GM18867 (cell line): ENCODE data around the gene DBNDD2.

Experiments used
- ATAC-seq: cut with Tn5 transposase; IDR thresholded peaks from one replicate; pipeline ENCODE4 v1.9.1; 2021; ENCODE audit warnings: mild to moderate bottlenecking, moderate library complexity; ENCODE audit not compliant: unreplicated experiment

The DBNDD2 gene, protein sequence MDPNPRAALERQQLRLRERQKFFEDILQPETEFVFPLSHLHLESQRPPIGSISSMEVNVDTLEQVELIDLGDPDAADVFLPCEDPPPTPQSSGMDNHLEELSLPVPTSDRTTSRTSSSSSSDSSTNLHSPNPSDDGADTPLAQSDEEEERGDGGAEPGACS

DNA sequence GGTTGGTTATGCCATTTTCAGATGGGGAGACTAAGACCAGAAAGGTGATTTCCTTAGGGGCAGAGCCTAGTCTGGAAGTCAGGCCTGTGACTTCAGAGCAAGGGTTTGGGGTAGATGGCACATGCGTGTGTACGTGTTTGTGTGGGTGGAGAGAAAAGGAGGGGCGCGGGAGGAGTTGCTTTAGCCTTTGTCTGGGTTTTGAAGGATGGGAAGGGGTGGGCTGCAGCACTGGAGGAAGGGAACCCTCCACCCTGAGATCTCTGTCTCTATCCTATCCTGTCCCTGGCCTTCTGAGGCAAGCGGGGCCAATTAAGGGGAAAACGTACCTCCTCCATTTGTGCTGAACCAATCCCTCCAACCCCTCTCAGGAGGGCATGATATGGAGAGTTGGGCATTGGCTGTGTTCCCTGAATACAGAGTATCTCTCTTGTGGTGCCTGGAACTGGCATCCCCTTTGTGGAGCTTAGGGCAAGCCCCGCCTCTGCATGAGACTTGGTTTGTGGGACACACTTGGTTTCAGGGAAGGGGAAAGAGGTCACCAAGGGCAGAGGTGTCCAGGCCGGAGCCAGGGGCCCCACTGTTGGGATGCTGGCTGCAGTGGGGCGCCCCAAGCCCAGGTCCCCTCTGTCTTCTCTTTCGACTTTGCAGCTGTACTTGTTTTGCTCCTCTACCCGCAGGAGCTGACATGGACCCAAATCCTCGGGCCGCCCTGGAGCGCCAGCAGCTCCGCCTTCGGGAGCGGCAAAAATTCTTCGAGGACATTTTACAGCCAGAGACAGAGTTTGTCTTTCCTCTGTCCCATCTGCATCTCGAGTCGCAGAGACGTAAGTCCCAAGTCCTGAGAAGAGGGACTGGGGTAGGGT, at the start of gene DBNDD2:
Gene DBNDD2, plus strand, starts transcription at position 507 of the 863 bp plus-strand sequence. Its CDS starts 179 bp downstream, at position 686.
- ATAC-seq: no peak

DNA sequence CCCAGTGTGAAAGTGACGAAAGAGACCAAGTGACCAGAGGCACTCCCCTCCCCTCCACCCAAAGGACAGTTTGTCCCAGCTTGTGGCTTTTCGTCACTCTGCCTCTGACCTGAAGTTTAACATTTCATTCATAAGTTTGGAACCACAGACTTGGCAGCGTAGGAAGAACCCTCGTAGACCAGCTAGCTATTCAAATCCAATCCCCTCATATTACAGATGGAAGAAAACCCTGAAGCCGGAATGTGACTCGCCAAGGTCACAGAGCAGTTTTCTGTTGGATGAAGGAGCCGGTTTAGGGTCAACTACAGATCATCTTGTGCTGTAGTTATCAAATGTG, 49.1 kb upstream of the DBNDD2 start:
- ATAC-seq: no peak

DNA sequence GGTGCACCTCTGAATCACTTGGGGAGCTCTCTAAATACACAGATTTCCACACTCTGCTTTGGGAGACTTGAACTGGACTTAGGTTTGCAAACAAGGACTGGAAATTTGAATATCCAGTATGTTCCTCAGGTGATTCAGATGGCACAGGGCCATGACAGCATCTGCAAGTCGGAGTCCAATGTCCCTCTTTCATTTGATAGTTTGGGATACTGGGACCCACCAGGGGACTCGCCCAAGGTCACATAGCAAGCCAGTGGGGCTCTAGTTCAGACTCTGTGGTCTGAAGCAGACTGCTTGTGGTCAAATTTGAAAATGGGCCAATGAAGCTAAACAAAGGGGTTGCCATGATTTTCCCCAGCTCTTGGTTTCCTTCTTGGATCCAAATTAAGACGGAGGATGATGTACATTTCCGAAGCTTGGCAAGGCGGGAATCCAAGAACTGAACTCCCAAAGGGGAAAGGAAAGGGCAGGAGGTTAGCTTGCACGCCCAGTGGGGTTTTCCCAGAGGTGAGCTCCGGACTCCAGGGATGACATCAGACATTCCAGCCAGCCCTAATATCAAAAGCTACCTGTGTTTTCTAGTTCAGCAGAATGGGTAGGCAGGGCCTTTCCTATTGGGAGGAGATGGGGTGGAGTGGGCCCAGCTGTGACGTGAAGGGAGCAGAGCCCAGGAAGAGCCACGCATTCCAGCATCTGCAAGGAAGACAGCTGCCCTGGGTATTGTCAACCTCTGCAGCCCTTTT, 48.5 kb upstream of the DBNDD2 start:
- no peak for ATAC-seq

DNA sequence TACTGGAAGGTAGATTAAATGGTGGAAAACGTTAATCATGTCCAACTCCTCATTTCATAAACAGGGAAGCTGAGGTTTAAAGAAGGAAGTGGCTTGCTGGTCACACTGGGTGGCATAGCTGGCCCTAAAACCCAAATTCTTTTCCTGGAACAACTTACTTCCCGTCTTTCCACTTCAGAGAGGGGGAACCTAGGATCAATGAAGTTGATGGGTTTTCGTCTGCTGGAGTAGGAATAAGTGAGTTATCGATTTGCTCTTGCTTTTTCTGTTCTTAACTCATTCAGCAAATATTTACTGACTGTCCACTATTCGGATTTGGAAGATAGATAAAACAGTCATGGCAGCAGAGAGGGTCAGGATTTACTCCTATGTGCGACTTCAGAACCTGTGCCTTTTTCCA, 46.3 kb upstream of the DBNDD2 start:
- no peak for ATAC-seq

DNA sequence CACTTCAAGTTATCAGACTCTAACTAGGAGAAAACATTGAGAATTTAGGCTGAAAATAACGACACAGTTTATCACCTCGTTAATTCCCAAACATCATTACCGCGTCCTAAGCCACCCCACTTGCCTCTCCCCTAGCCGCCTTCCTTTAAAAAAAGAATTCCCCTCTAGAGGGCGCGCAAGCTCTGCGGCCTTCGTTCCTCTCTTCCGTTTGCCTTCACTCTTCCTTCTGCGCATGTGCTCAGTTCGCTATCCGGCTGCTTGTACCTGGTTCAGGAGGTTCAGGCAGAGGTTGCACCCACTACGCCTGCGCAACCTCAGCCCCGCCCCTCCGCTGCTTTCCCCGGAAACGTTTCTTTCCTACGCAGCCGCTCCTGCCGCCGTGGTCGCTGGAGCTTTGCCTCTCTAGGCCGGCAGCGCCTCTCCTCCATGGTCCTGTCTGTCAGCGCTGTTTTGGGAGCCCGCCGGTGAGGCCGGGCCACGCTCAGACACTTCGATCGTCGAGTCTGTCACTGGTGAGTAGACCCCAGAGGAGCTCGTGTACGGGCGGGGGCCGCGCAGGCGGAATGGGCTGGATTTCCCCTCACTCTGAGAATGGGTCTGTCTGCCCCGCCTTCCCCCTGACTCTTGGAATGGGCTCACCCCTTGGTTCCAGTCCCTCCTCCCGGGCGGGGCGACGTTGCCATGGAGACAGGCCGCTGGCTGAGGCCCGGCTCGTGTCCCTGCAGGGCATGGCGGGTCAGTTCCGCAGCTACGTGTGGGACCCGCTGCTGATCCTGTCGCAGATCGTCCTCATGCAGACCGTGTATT, 45.1 kb upstream of the DBNDD2 start, which contains the start of gene SYS1:
Gene SYS1, plus strand, starts transcription at position 353 of the 807 bp plus-strand sequence. Its CDS starts 376 bp downstream, at position 729.
- peak; percentile 76 for ATAC-seq

DNA sequence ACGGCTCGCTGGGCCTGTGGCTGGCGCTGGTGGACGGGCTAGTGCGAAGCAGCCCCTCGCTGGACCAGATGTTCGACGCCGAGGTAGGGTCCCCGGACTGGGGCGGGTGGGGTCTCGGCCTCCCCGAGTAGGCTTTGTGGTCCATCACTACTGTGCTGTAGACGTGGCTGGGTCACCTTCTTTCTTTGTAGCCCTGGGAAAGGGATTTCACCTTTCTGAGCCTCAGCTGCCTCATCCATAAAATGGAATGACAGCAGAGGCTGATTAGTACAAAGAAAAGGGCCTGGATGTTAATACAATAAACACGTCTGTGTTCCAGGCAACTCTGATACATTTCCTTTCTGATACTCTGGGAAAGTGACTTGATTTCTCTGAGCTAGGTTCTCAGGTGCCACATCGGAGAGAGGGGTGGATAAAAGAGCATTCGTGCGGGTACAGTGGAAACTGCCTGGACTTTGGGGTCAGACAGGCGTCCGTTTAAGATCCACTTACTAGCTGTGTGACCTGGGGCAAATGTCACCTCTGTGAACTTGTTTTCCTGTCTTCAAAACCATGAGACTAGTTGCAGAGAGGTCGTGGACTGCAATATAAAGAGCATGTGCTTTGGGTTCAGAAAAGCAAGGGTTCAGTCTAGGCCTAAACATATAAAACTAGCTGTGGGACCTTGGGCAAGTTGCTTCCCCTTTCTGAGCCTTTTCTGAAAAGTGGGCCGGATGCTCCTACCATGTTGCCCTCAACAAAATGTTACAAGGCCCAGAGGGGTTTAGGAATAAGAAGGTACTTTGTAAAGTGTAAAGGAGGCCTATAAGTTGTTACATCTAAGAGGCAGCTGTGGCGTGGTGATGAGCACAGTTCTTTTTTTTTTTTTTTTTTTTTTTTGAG, 44.2 kb upstream of the DBNDD2 start:
- peak; percentile 6 for ATAC-seq

DNA sequence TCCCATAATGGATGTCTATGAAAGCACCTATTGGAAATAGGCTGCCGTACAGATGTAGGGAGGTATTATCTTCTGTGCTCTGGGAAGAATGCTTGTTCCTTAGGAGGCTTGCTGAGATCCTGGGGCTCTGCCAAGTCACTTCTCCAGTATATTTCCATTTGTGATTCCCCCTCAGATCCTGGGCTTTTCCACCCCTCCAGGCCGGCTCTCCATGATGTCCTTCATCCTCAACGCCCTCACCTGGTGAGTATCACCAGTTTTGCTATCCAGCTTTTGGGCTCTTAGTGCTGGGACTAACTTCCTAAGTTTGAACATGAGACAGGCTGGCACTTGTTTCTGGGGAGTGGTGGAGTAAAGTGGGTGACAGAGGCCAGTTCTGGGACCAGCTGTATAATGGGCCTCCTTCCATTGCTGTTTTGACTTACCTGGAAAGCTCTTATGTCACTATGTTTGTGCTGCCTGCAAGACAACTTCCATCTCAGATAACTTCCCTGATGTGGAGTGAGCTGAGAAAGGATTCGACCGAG, 42.6 kb upstream of the DBNDD2 start:
- no peak for ATAC-seq

DNA sequence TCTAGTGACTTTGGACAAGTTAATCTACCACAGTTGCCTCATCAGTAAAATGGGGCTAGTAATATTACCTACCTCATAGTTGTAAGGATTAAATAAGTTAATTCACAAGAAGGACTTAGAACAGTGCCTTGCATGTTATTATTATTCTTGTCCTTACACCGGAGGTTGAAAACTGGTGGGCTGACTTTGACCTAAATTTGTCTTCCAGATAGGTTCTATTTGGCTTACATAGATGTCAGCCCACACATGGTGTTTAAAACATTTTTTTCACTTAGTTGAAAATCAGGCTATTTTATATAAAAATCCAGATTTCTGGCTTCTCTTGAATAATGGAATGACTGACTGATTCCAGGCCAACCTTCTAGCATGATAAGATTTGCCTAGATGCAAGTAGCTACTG, 41.9 kb upstream of the DBNDD2 start:
- ATAC-seq: no peak

DNA sequence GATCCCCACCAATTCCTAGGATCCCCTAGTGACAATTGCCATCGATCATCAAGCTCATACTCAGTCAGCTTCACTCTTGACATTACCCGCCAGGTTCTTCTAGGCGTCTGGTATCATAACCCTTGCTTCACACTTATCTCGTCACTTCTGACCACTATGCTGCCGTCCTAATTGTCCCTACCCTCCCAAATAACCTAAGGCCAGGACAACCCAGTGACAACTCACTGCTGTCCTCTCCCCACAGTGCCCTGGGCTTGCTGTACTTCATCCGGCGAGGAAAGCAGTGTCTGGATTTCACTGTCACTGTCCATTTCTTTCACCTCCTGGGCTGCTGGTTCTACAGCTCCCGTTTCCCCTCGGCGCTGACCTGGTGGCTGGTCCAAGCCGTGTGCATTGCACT, 41.5 kb upstream of the DBNDD2 start:
- no peak for ATAC-seq

DNA sequence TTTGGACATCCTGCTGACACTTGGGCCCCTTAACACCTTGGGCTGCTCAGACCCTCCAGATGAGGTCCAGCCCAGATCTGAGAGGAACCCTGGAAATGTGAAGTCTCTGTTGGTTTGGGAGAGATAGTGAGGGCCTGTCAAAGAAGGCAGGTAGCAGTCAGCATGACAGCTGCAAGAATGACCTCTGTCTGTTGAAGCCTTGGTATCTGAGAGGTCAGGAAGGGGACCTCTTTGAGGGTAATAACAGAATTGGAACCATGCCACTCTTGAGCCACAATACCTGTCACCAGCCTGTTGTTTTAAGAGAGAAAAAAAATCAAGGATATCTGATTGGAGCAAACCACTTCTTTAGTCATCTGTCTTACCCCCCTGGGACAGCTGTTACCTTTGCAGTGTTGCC, 41.0 kb upstream of the DBNDD2 start:
- no peak for ATAC-seq

DNA sequence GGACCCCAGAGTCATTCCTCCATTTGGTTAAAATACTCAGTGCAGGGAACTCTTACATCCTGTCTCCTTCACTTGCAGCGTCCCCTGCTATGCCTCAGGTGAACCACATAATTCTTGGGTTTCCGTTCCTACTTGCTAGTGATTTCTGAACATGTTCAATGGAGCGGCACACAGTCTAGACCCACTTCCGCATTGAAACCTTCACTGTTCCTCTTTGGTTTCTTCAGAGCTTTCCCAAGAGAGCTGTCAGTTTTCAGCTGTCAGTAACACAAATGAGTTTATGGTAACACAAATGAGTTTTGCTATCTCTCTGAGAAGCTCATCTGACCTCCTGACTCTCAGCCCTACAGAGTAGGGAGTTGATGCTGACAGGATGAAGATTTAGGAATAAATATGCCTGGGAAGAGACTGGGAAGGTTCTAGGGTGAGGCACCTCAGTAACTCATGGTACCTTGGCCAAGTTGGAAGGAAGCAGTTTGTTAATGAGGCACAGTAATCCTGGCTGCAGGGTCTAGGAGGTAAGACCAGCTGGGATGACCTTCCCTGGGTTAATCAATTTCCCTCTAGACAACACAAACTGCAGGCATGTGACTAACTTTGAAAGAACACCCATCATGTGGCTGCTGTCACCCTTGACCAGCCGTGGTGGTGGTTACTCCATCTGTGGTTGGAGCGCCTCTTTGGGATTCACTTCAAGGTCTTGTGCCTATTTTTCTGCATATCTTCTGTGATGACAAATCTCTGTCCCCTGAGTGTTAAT, 39.7 kb upstream of the DBNDD2 start:
- ATAC-seq: peak; percentile 83

DNA sequence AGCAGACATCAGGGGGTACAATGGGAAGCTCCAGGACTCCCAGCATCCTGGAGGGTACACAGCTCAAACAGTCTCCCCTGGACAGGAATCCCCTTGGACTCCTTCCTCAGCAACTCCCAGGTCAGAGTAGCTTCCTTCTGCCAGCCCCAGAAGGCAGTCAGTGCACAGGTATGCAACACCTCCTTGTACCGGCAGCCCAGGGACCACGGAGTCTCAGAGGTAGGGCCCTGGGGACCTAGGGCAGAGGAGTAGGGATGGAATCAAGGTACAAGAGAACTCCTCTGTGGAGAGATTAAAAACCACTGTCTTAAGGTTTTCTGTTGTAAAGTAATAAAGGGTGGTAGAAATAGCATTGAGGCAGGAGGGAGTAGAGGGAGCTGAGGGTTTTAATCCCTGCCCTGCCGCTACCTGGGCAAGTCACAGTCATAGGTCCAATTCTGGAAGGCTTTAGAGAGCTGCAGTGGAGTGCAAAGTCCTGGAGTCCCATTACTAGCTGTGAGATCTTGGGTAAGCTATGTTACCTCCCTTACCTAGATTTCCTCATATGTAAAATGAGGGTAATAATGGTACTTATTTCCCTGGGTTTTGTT, 37.4 kb upstream of the DBNDD2 start:
- no peak for ATAC-seq

DNA sequence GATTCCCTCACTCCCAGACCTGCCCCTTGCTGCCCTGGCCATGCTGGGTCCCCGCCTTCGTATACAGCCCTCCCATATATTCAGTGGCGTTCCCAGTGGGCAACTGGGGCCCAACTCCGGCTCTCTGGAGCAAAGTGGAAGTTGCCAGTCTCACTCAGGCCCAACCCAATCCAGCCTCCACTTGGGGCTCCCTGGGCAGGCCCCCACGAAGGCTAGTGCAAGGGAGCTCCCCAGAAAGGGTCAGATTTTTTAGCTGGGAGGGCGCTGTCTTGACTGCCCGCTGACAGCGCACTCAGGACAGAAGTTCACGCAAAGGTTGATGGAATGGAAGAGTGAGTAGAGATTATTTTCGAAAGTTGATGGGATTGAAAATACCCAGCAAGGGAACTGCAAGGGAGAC, 35.8 kb upstream of the DBNDD2 start:
- no peak for ATAC-seq

DNA sequence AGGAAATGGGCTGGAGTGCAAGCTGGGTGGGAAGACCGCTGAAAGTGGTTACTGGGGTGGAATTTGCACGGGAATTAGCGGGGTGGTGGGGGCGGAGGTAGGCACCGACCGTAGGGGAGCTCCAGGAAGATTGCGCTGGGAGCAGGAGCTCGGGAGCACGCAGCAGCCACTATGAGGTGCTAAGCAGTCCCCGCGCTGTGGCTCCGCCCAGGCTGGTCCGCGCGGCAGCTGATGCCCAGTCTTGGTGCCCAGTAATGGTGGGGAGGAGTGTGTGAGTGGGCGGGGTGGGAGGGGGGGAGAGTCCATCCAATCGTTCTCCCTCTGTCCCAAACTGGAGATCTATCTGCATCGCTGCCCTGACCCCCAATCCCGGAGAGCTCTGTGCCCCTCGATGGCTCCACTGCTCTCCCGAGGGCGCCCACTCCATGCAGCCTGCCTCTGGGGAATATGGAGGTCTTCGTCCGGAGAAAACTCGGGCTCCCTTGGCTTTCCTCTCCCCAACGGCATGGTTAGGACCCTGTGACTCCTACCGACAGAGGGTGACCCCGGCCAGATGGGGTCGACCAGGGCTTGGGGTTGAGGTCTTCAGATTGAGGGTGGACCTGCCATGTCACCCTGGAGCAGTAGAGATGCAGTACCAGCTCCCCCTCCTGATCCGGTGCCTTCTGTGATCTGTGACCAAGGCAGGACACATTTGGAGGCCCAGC, 35.3 kb upstream of the DBNDD2 start:
- no peak for ATAC-seq

DNA sequence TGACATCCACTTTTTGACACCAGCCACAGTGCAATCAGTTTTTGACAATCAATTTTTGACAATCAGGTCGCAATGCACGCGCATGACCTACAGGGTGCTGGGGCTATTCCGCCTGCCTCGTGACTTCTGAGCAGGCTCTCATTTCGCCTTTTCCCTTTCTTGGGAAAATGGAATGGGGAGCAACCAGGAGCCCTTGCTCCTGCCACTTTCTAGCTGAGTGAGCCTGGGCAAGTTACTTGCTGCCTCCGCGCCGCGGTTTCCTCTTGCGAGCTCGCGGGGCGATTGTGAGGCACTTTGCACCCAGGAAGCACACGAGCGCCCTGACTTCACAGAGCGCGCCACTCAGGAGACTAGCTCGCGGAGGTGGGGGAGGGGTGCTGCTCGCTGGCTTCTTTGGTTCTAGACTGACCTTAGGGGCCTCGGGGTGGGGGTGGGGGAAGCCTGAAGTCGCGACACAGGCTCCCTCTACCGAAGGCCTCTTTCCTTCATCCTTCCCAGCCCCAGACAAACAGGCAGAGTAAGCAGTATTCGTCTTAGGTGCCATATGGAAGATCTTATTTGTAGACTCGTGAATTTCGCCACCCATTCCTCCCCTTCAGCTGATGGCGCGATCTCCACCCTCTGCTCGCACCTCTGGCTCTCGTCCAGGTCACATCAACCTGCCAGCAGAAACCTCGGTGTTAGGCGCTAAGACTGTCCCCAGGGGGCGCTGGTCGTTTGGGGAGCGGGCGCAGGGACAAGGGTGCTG, 34.6 kb upstream of the DBNDD2 start:
- ATAC-seq: peak; percentile 69

DNA sequence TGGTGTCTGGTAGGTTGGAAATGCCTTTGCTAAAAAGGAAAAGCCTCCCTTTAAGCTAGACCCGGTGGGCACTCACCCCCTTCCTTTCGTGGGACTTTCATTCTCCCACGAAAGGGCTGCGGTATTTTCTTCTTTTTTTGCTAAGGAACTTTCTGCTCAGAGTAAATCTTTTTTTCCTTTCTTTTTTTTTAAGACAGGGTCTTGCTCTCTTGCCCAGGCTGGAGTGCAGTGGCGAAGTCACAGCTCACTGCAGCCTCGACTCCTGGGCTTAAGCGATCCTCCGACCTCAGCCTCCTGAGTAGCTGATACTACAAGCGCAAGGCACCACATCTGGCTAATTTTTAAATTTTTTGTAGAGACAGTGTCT, 34.0 kb upstream of the DBNDD2 start:
- no peak for ATAC-seq

DNA sequence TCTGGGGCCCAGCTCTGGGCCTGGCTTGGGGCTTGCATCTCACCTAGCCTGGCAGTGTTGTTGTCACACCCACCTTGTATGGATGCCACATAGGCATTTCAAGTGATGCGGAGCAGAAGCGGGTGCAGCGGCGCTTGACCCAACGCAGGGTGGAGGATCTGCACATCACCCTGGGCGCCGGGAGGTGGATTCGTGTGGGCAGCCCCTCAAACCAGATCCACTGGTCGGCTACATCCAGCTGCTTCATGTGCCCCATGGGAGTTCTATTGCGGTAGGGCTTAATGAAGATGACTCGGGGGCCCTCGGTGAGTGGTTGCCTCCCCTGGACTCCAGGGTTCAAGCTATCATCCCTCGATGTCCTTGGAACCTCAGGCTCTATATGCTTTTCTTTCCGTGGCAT, 33.1 kb upstream of the DBNDD2 start:
- no peak for ATAC-seq
